Measurements from ENCODE around the gene BLID.

Gene BLID

DNA sequence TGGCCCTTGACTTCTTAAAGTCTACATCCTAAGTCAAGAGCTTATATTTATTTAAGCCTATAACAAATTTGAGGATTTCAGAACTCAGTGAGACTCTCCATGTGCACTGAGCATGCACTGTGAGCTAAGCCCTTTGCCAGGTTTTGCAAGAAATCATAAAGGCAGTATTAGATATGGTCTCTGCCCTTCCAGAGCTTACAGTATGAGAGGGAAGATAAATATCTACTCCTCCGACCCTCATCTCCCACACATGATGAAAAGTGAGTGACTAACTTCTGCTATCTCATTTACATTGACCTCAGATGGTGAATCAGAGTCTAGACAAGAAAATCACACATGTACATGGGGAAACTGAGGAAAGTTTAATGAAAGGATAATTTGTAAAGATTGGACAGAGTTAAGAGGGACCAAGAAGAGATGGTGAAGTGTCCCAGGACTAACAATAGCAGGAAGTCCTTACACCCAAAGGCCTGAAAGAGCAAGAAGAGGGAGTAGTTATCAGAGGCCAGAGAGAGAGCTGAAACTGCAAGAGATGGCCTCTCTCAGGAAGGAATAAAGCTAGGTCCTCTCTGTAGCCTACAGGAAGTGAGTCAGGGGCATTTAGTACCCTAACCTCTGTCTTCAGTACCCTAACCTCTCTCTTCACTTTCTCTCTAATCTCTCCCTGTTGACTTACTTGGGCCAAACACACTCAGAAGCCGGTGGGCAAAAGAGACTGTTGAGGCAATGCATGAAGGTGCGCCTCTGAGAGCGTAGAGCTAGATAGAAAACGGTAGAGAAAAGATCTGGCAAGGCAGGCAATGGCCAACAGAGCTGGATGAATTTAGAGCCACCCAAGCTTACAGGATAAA, 23.0 kb upstream of the BLID start:
- no peak for DNase-seq

DNA sequence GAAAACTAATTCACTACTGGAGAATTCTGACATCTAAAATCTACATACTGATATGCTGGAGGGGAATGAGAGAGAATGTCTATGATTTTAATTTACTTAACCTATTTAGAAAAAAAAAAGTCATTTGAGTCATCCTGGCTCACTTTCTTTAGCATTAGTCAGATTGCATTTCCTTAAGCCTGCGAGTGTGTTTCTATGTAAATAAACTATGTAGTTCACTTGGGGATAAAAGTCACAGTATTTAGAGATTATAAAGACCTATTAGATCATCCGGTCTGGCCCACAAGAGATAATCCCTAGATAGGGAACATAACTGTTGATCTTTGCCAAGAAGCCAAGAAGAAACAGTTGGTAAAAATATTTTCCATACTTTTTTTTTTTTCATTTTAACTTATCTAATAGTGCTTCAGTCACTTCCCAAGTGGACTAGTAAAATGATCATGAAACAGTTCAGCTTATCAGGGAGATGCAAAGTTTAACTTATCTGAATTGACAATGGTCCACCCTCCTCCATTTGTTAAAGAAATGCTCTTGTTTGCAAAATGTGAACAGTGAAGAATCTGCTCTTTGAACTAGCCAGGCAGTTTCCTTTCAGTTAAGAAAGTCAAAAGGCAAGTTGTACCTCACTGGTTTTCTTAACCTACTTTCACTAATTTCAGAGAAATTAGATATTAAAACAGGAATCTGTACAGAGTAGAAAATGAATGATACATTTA, 21.2 kb upstream of the BLID start:
- DNase-seq: no peak

DNA sequence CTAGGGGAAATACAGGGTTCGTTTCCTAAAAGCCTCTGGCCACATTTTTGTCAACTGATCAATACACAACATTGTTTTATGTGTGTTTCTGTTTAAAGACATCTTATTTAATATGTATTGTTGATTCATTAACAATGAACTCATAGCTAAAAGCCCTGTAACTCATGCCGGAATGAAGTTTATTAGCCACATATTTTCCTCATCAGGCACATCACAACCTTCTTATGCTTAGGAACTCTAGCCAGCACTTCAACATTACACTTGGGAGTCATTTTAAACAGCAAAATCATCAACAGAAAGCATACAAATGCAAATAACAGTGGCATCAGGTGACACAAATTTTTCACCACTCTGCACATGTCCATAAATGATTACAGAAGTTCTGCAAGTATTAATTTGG, 15.1 kb upstream of the BLID start:
- no peak for DNase-seq

DNA sequence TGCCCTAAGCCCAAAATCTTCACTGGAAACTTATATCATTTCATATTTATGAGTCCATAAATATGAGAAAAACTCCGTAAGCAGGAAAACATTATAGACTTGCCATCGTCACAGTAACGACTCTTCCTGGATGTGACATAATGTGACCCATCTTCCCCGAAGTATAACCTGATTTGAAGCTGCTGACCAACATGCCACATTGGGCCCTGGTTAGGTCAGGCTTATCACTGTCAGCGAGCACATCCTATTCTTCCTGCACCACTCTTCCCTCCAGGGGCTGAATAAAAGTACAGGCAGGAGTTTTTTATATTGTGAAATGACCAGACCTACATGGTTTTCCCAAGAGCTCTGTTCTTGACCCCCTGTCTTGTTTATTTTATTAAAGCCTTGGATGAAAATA, 12.1 kb upstream of the BLID start:
- DNase-seq: no peak

GRCh38 chr11:122127020-122127419, 11.0 kb upstream of the BLID start:
- no peak for DNase-seq

DNA sequence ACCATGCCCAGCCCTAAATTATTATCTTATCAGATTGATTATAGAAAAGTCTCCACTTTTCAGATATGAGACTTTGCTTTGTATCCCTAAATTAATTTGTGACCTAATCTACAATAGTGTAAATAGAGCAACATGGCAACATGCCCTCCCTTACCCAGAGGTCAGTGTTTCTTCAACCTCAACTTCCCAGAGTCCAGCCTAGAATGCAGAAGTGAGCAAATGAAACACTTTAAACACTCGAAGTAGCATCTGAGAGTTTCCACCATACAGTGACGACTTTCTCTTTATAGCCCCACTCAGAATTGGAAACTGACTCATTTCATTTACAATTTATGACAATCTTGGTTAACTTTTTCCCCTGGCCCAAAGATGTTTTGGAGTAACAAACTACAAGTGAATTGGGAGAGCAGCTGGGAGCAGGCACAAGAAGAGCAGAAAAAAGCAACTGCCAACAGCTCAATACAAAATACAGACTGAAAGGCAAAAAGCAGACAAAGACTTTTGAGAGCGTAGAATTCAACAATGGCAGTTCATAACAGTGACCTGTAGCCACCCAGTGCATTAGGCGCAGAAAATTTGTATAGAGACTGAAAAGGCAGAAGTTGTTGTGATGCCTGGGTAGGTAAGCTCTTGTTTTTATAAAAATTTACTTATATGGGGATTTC, 10.1 kb upstream of the BLID start:
- no peak for DNase-seq

DNA sequence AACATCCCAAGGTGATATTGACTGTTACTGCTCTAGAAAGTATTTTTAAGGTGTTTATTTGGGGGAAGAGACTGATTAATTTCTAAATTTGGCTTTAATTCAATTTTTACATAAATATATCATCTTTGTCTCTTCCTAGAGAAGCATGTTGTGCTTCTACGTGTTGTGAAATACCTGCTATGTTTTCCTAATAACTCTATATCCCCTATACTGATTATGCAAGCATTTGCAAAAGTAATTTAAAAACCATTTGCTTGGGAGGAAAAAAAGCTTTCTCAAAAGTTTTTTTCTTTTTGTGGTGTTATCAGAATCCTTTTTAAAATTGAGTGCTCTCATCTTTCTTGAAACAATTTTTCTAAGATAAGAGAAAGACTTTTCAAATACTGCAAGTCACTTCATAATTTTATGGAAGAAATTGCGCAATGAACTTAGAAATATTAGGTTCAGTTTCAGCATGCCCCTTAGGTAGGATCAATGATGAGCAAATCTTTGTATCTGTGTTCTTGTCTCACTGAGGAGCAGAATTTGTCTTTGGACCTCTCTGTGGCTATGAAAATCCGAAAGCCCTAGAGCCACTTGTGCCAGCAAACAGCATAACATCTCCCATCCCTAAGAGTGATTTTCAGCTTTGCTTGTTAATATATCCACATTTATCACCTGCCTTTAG, 7.4 kb upstream of the BLID start:
- no peak for DNase-seq

- DNase-seq: no peak
Measured at GRCh38 chr11:122122179-122122578, 6.2 kb upstream of the BLID start.

DNA sequence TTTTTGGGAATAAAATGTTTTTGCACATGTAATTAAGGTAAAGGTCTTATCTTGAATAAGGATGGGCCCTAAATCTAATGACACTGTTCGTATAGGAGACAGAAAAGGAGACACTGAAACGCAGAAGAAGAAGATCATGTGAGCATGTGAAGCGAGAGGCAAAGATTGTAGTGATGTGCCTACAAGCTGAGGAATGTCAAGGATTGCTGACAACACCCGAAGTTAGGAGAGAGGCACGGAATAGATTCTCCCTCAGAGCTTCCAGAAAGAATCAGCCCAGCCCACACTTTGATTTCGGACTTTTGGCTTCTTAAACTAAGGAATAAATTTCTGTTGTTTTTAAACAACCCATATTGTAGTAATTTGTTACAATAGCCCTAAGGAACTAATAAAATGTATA, 4.1 kb upstream of the BLID start:
- no peak for DNase-seq

DNA sequence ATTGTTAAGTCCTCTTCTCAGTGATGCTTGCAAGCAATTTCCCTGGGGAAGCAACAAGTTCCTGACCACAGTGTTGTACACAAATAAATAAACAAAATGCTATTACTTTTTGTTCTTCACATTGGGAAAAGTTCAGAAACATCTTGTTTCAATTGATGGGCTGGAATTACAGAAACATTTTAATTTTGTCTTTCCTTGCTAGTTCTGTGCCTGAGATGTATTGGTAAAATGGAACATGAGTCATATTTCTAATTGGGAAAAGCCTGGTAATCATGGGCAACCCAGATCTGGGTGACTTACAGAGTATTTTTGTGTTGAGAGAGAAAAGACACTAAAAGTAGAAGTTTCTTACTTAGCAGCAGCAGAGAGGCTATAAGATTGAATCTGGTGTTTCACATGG, 576 bp upstream of the BLID start:
- no peak for DNase-seq

GRCh38 chr11:122114976-122115375, 1.0 kb downstream of the BLID start:
- DNase-seq: no peak

GRCh38 chr11:122113836-122114825, 1.9 kb downstream of the BLID start:
- DNase-seq: no peak

DNA sequence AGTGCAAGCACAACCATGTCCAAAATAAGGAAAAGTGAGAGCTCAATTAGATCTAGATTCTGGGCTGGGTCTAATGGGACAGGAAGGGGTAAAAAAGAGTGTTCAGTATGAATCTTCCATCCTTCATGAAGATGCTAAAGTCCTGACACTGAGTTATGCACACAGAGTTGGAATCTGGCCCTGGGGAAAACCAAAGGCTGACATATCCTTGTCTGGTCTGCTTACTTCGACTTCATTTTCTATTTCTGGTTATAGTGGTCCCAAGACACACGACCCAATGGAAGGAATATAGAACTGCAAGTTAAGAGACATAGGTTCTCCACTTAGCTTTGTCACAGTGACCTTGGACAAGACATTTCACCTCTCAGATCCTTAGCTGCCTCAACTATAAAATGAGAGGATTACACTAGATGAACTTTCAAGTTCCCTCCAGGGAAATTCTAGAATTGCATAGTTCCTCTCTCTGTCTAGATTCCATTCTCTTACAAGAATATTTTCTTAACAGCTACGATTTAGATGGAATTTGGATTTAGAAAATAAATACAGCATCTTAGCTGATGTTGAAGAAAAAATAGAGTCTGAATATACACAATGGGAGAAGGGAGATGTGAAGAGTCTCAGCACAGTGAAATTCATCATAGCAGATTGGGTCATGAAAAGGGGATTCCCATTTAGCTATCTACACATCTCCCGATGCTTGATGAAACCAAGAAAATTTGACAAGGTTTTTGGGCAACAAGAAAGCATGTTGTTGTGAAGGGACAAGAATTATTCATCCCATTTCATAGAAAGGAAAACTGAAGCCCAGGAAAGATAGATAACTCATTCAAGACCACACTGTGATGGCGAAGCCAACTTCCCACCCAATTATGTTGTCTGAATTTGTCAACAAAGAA, 3.3 kb downstream of the BLID start:
- DNase-seq: no peak

DNA sequence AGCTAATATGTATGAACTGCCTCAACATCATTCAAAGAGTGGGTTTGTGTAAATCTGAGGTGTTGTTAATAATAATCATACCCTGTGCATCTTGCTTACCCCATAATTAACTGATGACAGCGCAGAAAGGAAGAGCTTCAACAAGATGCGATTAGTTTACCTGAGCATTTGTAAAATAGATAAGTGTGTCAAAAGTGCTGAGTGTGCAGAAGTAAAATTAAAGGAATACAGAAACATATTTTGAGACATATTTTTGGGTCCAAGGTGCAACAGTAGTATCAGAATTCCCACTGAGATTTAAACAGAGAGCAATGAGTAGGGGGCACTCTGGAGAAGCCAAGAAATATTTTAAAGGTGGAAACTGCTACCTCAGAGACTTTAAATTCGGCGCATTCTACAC, 6.1 kb downstream of the BLID start:
- DNase-seq: no peak

DNA sequence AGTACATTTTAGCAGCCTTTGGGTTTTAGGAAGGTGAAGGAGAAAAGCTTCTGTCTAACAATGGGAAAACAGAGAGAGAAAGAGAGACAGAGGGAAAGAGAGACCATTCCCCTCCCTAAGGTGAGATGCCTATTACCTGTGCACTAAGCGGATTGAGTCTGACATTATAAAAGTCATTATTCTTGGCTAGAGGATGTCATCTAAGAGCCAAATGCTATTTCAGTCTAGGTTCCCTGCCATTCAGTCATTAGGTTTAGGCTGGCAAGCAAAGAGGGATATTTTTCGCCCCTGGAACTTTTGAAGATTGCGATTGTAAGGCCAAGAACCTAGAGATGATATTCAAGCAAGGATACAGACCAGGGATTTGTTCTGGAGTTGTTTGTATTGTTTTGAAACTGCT, 7.2 kb downstream of the BLID start:
- DNase-seq: no peak

- DNase-seq: peak; percentile 58
Measured at GRCh38 chr11:122108192-122108799, 7.7 kb downstream of the BLID start.

DNA sequence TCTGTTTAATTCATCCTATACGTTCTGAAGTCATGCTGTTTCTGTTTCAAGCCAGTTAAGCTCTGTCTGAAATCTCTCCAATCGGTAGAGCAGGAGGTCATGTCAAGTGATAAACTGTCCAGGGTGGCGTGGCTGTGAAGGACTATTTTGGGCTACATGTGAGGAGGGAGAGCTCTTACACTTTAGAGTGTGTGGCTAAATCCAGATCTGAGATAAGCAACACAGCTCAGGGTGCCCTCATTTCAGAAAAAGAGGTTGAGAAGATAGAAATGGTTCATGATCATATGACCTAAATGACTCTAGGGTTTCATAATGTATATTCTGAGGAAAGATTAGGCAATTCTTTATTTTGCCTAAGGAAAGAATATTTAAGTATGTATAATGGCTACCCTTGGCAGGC, 8.4 kb downstream of the BLID start:
- DNase-seq: no peak

DNA sequence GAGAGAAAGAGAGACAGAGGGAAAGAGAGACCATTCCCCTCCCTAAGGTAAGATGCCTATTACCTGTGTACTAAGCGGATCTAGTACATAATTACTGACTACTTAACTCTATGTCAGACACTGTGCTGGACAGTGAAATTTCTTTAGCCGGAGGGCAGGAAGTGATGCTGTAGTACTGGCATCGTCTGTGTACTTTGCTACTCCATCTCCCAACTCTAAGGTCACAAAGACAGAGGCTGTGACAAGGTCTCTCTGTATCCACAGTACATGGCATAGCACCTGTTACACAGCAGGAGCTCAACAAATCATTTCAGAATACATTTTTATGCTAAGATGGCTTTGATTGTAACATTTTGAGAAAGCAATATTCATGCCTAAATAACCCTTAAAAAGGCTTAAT, 9.0 kb downstream of the BLID start:
- DNase-seq: peak; percentile 58

DNA sequence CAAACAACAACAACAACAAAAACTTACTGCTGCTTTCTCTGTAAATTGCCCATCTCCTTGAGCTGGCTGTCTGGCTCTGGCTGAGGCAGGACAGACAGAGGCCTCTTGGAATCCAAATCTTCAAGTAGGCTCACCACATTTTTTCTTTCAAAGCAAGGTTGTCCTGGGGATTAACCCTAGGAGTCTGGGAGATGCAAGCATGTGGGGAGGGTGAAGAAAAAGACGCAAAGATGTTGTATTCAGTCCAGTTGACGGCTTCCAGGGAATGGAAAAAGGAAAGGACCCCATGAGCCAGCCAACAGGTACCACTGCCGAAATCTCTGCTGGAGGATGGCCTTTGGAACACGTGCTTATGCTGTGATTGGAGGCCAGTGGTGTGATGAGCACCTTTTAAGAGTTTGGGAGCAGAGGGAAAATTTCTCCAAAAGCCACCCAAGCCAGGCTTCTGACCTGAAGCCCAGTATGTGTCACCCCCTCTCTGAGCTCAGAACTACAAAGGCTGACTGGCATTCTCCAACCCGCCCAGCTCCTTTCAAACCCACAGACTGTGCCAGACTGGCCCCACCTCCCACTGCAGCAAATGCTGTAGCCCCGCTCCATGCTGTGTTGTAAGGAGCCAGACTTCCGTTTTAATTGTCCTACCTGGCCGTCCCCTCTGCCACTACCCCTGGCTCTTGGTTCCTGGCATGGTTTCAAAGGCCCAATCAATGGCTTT, 10.8 kb downstream of the BLID start:
- peak; percentile 74 for DNase-seq

DNA sequence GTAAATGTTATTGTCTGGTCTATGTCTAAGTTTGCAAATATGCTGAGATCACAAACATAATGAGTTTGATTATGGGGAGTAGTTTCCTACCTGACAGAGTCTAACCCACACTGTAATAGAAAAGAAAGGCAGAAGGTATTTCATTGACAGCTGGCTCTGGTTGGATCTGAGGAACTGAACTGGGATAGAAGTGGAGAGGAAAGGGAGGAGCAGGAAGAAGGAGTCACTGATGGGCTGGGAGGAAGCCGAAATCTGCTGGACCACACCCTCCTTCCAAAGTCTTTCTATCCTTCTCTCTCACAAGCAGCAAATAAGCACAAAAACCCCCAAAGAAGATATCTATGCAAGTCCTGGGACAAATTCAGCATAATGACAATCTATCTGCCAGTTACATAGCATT, 11.7 kb downstream of the BLID start:
- DNase-seq: peak; percentile 59

Measured in NCI-H69 (cell line).